Uterus (tissue), 4 donors: ENCODE measurements around the gene DLGAP5. TPM values are rescaled to one million over a fixed set of nuclear protein-coding genes. Genes with fewer than 3 reads are reported as not detected.

ENCODE experiments used
- DNase-seq, 2 donors: peaks; one replicate each; pipeline ENCODE4 v3.0.0-alpha.2; 2019 to 2020
- H3K27ac ChIP-seq, 2 donors: fragments of 200-600 bp; sonication (generic); 1 replicate in 1 of 2; 2 replicates in 1 of 2; pipeline ENCODE4 v1.5.1; 2016 to 2018
- H3K27me3 ChIP-seq, 2 donors: fragments of 200-600 bp; sonication (generic); one replicate each; pipeline ENCODE4 v1.5.1; 2018 to 2019; ENCODE audit warnings: control low read depth in 1 of 2
- H3K36me3 ChIP-seq, 2 donors: fragments of 200-600 bp; sonication (generic); one replicate each; pipeline ENCODE4 v1.5.1; 2019; ENCODE audit warnings: control low read depth in 1 of 2
- H3K4me1 ChIP-seq, 2 donors: fragments of 200-600 bp; sonication (generic); one replicate each; pipeline ENCODE4 v1.5.1; 2018 to 2019; ENCODE audit warnings: control low read depth in 1 of 2
- H3K4me3 ChIP-seq, 2 donors: fragments of 200-600 bp; sonication (generic); 1 replicate in 1 of 2; 2 replicates in 1 of 2; pipeline ENCODE4 v1.5.1; 2018 to 2019; ENCODE audit warnings: mild to moderate bottlenecking in 1 of 2
- H3K9me3 ChIP-seq, 2 donors: fragments of 200-600 bp; sonication (generic); one replicate each; pipeline ENCODE4 v1.5.1; 2019; ENCODE audit warnings: control low read depth in 1 of 2
- CTCF ChIP-seq, 4 experiments: fragments of 200-600 bp in 2 of 4; fragments of 450-650 bp in 2 of 4; sonication (generic) in 2 of 4; IDR thresholded peaks; one replicate each; pipeline ENCODE4 v1.5.1; 2016 to 2019; ENCODE audit warnings: antibody characterized with exemption in 4 of 4, mild to moderate bottlenecking in 2 of 4, moderate library complexity in 1 of 4
- POLR2A ChIP-seq, 2 donors: fragments of 450-650 bp; IDR thresholded peaks; one replicate each; pipeline ENCODE4 v1.6.1; 2016; ENCODE audit warnings: antibody characterized with exemption in 2 of 2, mild to moderate bottlenecking in 1 of 2, moderate library complexity in 1 of 2
- intact Hi-C: fragments of 100-400 bp; cut with DNase I; formaldehyde crosslinking; loops from one replicate; pipeline ENCODE4 v1.15.1; 2023; ENCODE audit warnings: low total_unique reads
- total RNA-seq, 4 donors: library from RNA; depleted of rRNA in 3 of 4; stranded (reverse); fragments of >200 nt in 3 of 4; gene quantifications; one replicate each; pipeline versions ENCODE4 v1.1.0 to v1.2.4, GENCODE V29; 2014 to 2023
- donor health status: DM: yes; HTN: yes; CAD: no.

The DLGAP5 gene
- total RNA-seq, 4 donors from 2014 or later: 0.29 to 22.1 TPM; not detected in 2

GRCh38 chr14:55200651-55201050, 9.3 kb upstream of the DLGAP5 start:
- Histone ChIP-seq H3K36me3 (no peaks in the 10 kb centered on the region), H3K9me3 (no peaks in the 10 kb centered on the region), H3K27me3 (no peaks in the 10 kb centered on the region), H3K4me3 (no peak overlapping the region), H3K4me1 (no peaks in the 10 kb centered on the region), H3K27ac (no peak overlapping the region)
- DNase-seq: no peak
- intact Hi-C loops: no loop called here
- TF ChIP-seq POLR2A (IDR thresholded peaks at IDR 0.05) (no peak), CTCF (IDR thresholded peaks at IDR 0.05) (no peak)

GRCh38 chr14:55198749-55199148, 7.4 kb upstream of the DLGAP5 start:
- no peaks in the 10 kb centered on the region for H3K27me3 ChIP-seq
- no peaks in the 10 kb centered on the region for H3K36me3 ChIP-seq
- no peak overlapping the region for H3K27ac ChIP-seq
- DNase-seq: no peak
- intact Hi-C loops: no loop called here
- no peaks in the 10 kb centered on the region for H3K9me3 ChIP-seq
- H3K4me3 ChIP-seq: no peak overlapping the region
- no peaks in the 10 kb centered on the region for H3K4me1 ChIP-seq
- no peak for TF ChIP-seq POLR2A (IDR thresholded peaks at IDR 0.05)
- no peak for TF ChIP-seq CTCF (IDR thresholded peaks at IDR 0.05)

GRCh38 chr14:55194656-55195355, 3.4 kb upstream of the DLGAP5 start:
- Histone ChIP-seq H3K9me3 (no peaks in the 10 kb centered on the region), H3K27ac (no peak overlapping the region), H3K36me3 (no peaks in the 10 kb centered on the region), H3K4me3 (no peak overlapping the region), H3K4me1 (no peaks in the 10 kb centered on the region), H3K27me3 (no peaks in the 10 kb centered on the region)
- intact Hi-C loops: no loop called here
- DNase-seq: no peak
- no peak for TF ChIP-seq POLR2A (IDR thresholded peaks at IDR 0.05)

GRCh38 chr14:55192054-55192621, 753 bp upstream of the DLGAP5 start:
- Histone ChIP-seq H3K27ac (peak overlapping the region; percentile 80 to 85), H3K4me1 (no peaks in the 10 kb centered on the region), H3K27me3 (no peaks in the 10 kb centered on the region), H3K9me3 (no peaks in the 10 kb centered on the region), H3K4me3 (peak overlapping the region; percentile 42 to 53), H3K36me3 (no peaks in the 10 kb centered on the region)
- TF ChIP-seq POLR2A (IDR thresholded peaks at IDR 0.05) (no peak), CTCF (IDR thresholded peaks at IDR 0.05) (no peak)
- intact Hi-C loops: no loop called here
- no peak for DNase-seq

GRCh38 chr14:55190906-55191202, 531 bp downstream of the DLGAP5 start:
- intact Hi-C loops: no loop called here
- H3K27me3 ChIP-seq: no peaks in the 10 kb centered on the region
- H3K4me3 ChIP-seq: peak overlapping the region; percentile 42 to 53

More at GRCh38 chr14:55190906-55191202, 531 bp downstream of the DLGAP5 start:
- Histone ChIP-seq H3K4me1 (no peaks in the 10 kb centered on the region), H3K9me3 (no peaks in the 10 kb centered on the region), H3K27ac (no peak overlapping the region), H3K36me3 (no peaks in the 10 kb centered on the region)
- no peak for TF ChIP-seq POLR2A (IDR thresholded peaks at IDR 0.05)
- no peak for TF ChIP-seq CTCF (IDR thresholded peaks at IDR 0.05)
- DNase-seq: no peak
